NCI-H345 (cell line): ENCODE measurements around the gene MICALL2.
A peak's percentile ranks its signal among the peaks of the same experiment; 100 is the strongest.

Experiments used
- DNase-seq: peaks from one replicate; lab custom pipeline; 2025; lab: John Stamatoyannopoulos, UW

MICALL2 gene

DNA sequence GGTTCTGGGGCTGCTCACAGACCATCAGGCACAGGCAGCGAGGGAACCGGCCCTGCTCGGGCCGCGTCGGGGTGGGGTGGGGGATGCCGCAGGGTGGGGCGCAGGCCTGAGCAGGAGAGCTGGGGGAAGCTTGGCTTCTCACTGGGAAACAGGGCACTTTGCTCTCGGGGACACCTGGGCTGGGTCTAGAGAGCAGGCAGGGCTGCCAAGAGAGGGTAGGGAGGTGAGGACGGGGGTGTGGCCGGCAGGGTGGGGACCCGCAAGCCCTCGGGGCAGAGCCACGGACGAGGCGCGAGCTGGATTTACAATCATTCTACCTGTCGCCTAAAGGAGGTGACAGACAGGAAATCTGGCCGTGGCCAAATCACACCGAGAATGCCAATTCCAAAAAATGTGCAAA lies 33.9 kb upstream of the MICALL2 start:
- no peak for DNase-seq

DNA sequence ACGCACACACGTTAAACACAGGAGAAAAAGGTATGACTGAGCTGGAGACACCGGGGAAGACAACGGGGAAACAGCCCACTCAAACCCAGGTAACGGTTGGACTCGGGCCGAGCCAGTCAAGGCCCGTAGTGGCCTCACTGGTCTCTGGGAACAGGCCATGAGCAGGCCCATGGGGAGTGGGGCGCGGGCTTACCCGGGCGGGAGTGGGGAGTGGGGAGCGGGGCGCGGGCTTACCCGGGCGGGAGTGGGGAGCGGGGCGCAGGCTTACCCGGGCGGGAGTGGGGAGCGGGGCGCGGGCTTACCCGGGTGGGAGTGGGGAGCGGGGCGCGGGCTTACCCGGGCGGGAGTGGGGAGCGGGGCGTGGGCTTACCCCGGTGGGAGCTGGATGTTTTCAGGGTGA lies 33.4 kb upstream of the MICALL2 start:
- no peak for DNase-seq

DNA sequence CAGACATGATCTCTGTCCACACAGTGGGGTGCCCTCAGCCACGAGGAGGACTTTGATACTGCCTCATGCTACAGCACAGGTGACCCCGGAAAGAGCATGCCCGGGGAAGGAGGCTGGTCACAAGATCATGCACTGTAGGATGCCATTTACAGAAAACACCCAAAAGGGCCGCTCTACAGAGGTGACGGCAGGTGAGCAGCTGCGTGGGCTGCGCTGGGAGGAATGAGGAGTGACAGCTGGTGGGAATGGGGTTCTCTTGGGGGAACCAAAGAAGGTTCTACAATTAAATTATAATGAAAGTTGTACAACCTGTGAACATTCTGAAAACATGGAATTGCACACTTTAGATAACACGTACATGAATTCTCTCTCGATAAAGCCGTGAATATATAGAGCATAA lies 33.0 kb upstream of the MICALL2 start:
- no peak for DNase-seq

DNA sequence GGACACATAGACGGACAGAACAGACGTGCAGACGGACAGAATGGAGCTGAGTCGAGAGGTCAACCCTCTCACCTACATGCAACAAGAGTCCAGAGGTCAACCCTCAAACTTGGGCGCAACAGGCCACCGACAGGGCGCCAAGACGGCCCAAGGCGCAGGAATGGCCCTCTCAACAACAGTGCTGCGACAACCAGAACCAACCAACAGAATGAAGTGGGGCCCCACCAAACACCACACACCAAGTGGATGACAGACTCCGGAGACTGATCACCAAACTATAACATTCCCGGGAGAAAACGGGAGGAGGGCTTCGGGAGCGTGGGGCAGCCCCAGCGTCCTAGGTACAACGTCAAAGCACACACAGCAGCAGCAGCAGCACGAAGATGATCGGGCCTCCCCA lies 31.6 kb upstream of the MICALL2 start:
- DNase-seq = no peak

DNA sequence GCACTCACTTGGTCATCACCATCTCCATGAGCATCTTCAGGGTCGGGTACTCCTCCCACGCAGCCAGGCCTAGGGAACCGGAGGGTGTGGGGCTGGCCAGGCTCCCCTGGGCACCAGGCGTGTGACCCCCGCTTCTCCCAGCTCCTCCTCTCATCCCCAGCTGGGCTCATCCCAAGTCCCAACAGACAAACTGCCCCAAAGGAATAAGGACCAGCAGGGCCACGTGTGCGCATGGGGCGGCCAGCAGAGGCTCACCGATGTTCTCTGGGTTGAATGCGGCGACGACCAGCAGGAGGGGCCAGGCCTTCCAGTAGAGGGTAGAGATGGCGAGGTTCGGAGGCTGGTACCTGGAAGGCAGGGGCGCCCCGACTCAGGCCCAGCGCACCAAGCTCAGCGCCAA lies 30.1 kb upstream of the MICALL2 start:
- DNase-seq = no peak

DNA sequence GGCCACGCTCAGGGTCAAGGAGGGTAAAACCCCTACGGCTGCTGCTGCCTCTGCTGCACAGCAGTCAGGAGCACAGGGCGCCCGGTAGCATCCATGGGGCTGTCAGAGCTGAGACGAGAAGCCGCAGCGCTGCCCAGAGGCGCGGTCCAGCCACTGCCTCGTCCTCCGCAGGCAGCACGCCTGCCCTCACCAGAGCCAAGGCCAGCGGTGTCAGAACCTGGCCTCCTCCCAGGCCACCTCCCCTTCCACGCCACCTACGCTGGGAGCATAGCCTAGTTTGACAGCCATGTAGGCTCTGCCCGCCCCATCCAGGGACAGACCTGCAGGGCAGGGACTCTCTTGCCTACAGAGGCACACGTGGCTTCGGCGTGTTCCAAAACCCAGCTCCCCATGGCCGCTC lies 28.7 kb upstream of the MICALL2 start:
- DNase-seq = no peak

DNA sequence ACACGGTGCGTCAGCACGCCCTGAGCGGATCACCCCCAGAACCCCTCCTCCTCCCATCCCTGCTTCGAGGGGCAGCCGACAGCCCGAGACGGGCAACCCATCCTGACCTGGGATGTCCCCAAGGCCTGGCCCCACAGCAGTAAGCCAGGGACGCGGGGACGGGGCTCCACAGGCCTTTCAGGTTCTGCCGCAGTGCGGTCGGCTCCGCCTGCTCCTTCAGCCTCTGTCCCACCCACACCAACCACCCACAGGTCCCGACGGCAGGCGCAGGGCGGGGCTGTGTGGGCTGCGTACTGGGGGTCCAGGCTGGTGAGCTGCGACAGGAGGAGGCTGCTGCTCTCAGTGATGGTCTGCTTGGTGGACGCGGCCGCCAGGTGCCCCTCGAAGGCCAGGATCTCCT lies 28.2 kb upstream of the MICALL2 start:
- DNase-seq = no peak

DNA sequence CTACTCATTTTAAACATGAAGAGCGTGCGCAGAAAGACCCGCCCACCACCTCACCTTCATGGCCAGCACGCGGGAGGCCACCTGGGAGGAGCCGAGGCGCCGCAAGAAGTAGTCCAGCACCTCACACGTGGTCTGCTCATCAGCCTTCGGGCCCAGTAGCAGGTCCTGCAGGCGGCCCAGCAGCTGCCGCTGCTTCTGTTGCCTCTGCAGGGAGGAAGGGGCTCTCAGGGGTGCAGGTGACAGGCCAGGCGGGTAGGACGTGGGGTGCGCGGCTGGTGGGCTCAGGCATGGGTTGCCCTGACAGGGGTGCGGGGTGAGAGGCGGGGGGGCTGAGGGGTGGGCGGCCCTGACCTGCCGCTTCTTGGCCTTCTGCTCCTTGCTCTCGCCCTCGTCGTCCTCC lies 27.3 kb upstream of the MICALL2 start:
- DNase-seq = no peak

DNA sequence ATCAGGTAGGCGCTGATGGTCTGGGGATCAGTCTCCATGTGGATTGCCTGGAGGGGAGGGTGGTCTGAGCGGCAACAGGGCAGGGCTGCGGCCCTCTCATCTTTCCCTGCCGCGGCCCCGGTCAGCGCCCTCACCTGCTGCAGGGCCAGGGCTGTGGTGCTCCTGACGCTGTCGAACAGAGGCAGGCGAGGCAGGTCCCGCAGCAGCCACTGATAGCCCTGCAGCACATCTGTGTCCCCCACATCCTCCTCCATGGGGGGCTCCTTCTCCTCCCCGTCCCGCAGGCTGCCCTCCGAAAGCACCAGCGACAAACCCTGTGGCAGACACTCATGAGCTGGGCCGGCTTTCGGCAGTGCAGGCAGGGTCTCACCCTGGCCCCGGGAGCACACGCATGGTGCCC lies 25.9 kb upstream of the MICALL2 start:
- DNase-seq = no peak

DNA sequence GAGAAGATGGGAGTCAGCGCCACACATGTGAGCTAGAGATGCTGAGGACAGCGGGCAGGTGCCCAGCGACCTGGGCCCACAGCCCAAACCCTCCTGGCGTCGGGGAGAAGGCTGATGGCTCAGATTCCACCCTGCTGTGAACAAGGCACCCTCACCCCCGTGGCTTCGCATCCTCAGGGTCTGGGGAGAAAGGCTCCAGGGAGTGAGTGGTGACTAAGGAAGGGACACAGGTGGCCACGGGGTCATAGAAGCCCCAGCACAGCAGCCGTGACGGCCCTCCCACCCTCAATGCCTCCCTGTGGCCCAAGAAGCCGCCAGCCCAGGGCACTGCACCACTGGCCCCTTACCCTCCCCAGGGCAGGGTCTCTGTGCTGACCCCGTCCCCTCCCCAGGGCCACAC lies 25.3 kb upstream of the MICALL2 start:
- no peak for DNase-seq

DNA sequence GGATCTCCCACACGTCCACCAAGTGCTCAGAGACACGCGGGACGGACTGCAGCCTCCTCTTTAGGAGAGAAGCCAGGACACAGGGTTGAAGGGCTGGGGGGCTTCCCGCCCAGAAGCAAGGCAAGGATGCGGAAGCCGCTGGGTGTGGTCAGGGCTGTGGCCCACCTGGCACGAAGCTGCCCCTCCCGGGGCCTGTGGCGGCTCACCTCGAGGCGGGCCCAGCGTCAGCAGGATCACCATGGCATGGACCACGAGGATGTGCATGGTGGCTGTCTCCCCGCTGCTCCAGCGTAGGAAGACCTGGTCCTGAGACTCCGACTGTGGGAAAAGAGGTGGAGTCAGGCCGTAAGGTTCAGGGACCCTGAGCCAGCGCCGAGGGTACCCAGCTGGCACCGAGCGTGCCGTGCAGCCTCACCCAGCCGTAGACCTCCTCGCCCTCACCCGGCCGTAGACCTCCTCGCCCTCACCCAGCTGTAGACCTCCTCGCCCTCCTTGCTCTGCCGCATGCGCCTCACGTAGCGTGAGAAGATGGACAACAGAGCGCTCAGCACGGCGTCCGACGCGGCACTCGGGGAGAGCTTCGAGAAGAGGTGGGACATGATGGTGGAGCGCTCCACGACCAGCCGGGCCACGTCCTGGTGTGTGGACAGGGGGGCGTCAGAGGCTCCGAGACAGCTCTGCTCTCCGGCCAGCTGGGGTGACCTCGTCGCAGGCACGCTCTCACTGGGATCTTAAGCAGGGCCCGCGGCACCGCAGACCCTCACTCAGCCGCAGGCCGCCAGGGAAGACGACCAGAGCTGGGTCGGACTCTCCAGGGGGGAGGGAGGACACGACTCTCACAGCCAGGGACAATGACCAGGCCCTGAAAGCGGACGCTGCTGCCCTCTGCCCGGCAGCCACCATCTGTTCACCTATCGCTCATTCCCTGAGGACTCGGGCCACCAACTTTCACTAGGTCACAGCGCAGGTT lies 24.6 kb upstream of the MICALL2 start:
- no peak for DNase-seq

DNA sequence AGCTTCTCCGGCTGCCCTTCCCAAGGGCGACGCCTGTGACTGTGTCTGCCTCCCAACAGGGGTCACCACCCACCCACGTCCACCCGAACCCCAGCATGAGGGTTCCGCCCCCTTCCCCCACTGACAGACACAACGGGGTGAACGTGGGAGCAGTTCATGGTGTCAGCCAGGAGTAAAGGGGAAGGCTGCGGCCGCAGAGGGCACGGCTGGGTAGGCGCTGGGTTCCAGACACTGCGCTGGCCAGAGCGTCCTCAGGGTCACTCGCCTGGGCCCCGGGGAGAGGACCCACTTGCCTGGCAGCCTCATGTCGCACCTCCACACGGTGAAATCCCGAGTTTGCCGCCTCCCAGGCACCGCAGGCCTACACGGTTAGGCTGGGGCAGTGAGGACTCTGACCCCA lies 23.8 kb upstream of the MICALL2 start:
- no peak for DNase-seq

DNA sequence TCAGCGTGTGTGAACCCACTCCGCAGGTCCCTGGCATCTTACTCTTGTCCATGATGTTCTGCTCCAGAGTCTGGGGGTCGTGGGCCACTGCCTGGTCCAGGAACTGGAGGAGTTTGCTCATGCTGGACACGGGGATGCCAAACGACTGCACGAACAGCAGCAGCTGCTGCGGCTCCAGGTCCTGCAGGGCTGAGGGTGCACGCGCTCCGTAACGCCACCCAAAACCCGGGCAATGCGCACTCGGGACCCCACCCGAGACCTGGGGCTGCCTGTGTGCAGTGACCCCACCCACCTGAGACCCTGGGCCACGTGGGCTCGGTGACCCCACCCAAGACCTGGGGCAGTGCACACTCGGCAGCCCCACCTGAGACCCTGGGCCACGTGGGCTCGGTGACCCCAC lies 22.0 kb upstream of the MICALL2 start:
- DNase-seq = no peak

DNA sequence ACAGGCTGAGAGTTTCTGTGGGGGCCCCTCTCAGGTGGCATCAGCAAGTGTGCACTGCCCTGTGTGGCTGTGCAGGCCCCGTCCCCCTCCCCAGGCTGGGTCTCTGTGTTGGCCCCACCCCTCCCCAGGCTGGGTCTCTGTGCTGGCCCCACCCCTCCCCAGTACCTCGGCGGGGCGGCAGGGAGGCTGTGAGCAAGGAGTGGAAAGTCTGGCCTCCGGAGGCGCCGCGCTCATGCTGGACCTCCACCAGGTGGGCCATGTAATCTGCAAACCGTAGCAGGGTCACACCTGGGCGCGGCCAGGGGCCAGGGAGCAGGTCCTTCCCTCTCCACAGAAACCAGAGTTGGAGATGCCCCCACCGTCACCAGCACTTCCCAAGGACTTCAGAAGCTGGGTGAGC lies 21.4 kb upstream of the MICALL2 start:
- no peak for DNase-seq

DNA sequence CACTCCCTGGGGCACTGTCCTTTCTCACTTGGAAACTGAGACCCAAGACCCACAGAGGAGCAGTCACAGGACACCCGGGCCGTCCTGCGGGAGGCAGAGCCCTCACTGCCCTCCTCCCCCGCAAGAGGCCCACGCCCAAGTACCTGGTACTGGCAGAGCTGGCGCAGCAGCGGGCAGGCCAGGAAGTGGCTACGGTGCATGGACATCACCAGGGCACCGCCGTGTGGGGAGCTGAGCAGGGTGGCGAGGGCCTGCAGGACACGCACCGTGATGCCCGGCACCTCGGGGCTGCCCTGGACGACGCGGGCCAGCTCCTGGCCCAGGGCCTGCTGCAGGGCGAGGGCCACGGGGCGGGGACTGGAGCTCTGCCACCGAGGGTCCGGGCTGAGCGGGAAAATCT lies 20.0 kb upstream of the MICALL2 start:
- no peak for DNase-seq

DNA sequence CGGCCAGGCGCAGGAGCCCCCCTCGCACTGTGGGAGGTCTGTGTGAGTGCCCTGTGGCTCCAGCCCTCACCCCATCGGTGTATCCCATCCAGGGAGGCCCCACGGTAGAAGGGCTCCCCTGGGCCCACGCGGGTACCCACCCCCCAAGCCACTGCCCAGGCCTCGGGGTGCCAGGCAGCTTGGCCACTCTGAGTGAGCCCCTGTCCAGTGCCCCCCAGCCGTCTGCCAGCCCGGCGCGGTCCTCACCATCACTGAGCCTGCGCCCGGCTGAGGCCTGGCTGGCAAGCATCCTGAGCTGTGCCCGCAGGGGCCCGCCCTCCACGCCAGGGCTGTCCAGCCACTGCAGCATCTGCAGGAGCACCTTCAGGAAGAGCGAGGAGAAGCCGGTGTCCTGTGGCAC lies 19.2 kb upstream of the MICALL2 start:
- no peak for DNase-seq

DNA sequence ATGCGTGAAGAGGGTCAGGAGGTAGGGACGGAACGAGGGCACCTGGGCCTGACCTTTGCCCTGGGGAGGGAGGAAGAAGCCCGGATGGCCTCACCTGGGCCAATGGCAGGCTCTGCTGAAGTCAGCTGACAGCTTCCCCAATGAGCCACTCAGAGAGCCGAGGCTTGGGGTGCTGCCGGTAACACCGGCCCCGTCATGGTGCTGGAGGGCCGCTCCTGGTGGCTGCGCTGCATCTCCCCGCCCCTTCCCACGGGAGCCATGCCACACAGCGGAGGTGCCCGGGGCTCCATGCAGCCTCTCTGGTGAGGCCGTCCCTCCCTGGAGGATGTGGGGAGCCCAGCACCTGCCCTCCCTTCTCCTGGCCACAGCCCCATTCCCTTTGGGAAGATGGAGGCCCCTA lies 17.6 kb upstream of the MICALL2 start:
- no peak for DNase-seq

DNA sequence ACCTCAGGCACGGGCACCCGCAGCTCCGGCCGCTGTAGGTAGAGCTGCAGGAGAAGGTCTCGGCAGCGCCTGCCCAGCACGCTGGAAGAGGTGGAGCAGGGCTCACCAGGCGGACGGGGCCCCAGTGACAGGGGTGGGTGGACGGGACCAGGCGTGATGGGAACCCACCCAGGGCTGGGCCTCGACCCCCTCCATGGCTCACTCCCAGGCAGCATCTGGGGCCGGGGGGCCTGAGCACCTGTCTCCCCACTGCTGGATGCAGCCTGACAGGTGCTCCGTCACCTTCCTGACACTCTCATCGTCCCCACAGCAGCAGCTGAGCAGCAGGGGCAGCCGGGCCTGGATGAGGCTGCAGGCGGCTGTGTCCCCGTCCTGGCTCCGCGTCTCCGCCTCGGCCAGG lies 16.7 kb upstream of the MICALL2 start:
- DNase-seq = no peak

DNA sequence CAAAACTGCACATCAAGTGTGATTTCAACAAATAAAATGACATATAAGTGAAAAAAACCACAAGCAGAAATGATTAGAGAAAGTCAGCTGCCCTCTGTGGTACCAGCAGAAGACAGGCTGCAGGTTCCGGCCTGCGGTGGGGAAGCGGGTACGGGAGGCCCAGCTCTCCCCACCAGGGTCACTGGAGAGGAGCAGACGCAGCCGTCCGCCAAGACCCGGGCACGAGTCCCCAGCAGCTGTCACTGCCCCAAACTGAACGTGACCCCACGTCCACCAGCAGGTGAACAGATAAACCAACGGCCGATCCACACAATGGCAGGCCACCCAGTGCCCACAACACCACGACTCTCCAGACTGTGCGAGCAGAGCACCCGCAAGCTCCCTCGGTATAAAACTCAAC lies 16.1 kb upstream of the MICALL2 start:
- no peak for DNase-seq

DNA sequence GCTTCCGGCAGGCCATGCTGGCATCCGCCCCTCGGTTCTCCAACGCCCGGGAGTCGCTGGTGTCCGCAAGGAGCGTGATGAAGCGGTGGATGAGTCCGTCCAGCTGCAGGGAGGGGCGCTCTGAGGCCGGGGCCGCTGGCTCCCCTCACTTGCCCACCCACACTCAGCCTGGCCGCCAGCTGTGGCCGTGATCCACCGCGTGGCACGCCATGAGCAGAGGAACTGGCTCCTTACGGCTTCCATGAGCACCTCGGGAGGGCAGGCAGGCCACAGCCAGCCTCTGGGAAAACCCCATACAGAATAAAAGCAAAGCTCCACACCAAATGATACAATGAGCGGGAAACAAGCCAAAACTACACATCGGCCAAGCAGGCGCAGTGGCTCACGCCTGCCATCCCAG lies 15.5 kb upstream of the MICALL2 start:
- no peak for DNase-seq

DNA sequence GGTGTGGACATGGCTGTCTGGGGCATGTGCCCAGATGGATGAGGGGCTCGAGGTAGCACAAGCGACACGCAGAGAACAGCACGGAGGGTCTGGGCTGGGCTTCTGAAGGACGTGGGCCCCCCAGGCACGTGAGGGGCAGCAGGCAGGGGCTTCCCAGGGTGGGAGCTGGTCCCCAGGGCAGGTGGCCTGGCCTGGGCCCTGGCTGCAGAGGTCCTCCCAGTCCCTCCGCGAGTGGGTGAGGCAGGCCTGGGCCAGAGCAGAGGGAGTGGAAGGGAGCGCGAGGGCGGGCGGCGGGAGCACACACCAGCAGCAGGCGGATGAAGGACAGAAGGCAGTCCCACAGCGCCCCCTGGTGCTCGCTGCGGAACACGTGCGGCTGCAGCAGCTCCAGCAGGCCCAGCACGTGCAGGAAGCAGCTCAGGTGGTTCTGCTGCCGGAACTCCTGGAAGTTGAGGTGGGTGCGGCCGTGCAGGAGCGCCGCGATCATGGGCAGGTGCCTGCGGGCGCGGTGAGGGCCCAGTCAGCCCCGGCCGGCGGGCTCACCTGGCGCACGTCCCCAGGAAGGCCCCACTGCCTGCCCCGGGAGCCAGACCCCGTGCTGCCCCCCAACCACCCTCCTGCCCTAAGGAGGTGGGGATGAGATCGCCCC lies 14.7 kb upstream of the MICALL2 start:
- peak; percentile 66 for DNase-seq

DNA sequence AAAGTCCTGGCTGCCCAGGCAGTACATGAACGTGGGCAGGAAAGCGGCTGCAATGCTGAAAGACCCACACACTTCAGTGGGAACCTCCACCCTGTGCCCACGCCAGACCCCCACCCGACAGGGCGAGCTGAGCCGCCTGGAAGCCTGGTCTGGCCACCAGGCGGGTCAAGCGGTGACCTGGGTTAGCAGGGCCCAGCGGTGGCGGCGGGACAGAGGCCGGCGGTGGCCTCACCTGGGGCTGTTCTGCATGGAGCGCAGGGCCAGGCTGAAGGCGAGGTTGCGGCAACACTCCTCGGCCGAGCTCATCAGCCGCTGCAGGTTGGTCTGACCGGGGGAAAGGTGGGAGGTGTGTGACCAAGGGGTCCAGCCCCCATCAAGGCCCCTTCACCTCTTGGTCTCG lies 11.6 kb upstream of the MICALL2 start:
- no peak for DNase-seq

DNA sequence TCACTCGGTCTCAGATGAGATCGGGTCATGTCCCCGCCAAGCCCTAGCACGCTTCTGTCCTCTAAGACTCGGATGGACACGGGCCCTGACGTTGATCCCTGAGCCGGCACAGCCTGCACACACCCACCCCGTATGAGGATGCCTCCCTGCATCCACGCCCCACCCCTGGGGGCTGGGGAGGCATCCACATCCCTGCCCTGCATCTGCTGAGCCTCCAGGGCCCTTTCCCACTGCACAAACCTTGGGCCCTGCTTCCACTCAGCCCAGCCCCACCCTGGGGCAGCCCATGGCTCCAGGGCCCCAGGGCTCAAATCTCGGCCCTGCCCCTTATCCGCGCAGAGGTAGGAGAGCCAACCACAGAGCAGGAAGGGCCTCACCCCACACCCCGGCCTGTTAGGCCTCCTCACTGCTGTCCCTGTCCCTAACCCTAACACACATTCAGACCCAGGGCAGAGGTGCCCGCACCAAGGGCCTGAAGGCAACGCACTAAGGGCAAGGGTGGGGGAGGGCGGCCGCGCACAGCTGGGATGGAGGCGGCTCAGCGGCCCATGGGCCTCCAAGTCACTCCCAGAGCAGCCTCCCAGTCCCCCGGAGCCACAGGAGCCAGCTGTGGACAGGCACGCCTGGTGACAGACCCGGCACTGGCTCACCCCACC lies 9.5 kb upstream of the MICALL2 start:
- DNase-seq = no peak
